Left lobe of liver (tissue), 2 donors: ENCODE data around the gene WHRN. TPM values are rescaled to one million over a fixed set of nuclear protein-coding genes. Genes with fewer than 3 reads are reported as not detected.

Experiments
- ATAC-seq: fragments of 200-7000 bp; cut with Tn5 transposase; one replicate; pipeline ENCODE4 v1.9.1; 2020; ENCODE audit warnings: mild to moderate bottlenecking, moderate library complexity
- DNase-seq: peaks from one replicate; pipeline ENCODE4 v3.0.0-alpha.2; 2020; ENCODE audit warnings: low spot score
- total RNA-seq: library from RNA; stranded (reverse); gene quantifications from one replicate; pipeline ENCODE4 v1.2.1, GENCODE V29; 2021
- donor health status: DM: no; HTN: no; CAD: no; lungs with moderate emphysema.
- donor health status: DM: no; HTN: yes; CAD: no.

Gene WHRN
- total RNA-seq, 1 donor from 2014 or later, result 2.8 TPM

DNA sequence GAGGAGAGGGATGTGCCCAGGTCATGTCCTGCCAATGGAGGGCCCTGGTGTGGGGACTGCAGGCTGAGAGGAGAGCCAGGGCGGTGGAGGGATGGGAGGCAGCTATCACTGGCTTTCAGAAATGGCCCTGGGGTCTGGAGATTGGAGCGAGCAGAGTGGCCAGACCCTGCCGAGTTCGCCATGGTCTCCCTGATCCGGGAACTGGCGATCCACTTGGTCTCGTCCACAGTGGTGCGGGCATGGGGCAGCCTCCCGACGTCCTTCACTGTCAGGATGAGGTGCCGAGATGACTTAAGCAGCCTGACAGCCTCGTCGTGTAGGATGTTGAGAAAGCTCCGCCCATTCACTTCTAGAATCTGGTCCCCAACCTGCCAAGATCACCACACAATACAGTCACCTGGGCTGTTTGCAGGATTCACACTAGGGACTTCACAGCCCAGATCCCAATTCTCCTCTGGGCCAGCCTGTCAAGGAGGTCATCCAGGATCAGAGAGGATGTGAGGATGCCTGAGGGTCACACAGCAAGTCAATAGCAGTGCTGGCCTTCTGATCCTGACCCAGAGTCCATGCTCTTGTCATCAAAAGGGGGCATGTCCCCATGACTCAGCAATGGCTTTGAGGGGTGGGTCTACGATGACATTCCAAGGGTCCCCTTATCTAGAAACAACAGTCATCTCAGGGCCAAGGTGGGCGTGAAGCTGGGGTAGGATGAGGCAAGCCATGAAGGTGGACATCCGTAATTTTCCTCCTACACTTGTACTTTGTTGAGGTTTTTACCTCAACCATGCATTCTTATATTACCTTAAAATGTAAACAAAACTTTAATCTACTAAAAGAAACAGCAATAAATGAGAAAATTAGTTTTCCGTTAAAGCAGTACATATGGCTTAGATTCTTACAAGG, 79.0 kb downstream of the WHRN start:
- DNase-seq (no peak), ATAC-seq (no peak)

DNA sequence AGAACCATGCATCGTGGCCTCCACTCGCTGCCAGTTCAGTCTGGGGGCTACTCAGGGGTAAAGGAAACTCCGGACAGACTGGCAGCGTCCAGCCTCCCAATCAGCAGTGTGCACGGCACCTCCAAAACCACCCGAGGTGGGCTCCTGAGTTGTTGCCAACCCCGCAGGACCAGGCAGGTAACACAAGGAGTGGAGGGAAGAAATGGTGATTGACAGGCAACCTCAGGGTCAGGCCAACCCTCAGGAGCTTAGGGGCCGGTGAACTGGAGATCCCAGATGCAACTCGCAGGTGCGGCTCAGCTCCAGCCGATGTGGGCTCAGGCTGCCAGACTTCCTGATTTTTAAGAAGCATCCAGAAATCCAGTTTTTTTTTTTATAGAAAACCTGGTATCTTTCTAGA, 80.1 kb downstream of the WHRN start:
- no peak for ATAC-seq
- DNase-seq, result no peak

DNA sequence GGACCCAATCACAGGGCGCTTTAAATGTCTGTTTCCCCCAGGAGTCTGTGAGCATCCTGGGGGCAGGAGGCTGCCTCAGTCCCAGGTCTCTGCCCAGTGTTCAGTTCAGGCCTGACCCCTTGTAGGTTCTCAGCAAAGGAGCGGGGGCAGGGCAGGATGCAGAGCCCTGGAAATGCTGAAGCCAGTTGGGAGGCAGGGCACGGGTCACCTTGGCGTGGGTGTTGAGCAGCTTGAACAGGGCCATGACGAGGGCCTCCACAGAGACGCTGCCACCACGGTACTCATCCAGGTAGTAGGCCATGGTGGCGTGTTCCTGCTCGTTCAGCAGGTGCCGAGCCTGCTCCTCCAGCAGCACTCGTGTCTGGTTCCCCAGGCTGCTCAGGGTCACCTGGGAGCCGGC, 81.1 kb downstream of the WHRN start:
- no peak for ATAC-seq
- no peak for DNase-seq

DNA sequence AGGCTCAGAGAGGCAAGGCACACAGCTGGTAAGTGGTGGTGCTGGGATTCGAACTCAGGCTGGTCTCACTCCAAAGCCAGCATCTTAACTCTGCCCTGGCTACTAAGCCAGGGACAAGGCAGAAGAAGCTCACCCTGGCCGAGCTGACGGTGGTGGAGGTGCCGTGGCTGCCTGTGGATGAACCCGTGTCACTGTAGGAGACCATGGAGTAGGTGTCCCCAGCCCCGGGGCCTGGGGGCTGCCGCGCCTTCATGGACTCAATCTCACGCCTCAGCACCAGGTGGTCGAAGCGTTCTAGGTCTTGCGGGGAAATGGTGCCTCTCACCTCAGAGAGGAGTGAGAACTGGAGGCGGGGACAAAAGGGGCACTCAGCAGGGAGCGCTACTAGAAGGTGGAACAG, 82.1 kb downstream of the WHRN start:
- DNase-seq (no peak), ATAC-seq (no peak)

DNA sequence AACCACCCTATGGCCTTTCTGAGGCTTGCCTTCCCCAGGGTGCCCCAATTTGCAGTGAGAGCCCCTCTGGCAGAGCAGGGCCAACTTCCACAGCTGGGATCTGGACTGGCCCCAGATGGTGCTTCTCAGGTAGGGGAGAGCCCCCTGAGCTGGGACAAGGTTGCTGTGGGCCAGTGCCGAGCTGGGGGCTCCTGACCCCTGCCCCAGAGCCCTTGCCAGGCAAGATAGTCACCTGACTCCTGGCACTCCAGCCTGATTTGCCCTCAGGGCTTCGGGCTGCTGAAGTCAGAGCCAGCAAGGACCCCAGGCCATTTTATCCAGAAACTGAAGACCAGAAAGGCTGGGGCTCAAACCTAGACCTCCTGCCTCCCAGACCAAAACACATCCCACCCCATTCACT, 84.1 kb downstream of the WHRN start:
- no peak for DNase-seq
- no peak for ATAC-seq

DNA sequence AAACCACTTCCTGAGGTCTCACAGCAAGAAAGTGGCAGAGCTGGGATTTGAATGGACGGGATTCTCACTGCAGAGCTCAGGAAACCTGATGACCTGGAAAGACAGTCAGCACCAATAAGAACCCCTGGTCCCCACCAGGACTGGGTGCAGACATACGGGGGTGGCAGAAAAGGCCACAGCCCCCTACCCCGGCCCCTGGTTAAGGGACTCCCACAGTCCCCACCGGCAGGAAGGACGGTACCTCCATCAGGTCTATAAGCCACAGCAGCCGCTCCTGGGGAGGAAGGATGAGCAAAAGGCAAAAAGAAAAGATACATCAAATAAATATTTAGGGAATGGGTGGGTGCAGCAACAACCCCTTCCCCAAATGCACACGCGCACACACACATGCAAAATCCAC, 85.5 kb downstream of the WHRN start:
- no peak for ATAC-seq

DNA sequence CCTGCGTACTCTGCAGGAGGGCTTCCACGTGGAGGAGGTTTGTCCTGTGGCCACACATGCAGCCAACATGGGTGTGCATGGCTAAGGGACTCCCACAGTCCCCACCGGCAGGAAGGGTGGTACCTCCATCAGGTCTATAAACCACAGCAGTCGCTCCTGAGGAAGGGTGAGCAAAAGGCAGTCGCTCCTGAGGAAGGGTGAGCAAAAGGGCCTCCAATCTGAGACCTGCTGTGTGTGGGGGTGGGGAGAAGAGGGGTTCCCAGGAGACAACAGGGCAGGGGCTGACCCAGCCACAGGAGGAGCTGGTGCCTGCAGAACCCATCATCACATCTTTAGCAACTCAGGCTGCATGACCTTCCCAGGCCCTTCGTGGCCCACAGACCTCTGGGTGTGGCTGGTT, 87.2 kb downstream of the WHRN start:
- no peak for ATAC-seq
- no peak for DNase-seq

More for the DNA sequence above, 85.5 kb downstream of the WHRN start:
- DNase-seq, result no peak

DNA sequence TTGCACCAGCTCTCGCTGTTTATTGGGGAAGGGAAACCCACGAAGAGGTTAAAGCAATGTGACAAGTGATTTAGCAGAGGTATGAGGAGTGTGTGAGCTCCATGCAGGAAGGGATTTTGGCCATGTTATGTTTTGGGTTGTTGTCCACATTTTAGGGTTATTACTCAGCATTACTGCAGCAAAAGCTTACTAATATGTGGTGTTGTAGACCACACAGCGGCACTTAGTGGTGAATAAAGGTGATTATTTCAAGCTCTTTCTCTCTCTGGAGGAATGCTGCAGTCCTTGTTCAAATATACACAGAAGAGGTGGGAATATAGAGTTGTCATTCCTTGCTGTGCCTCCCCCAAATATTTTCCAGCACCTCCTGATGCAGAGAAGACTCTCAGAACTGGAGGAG, 87.8 kb downstream of the WHRN start:
- no peak for ATAC-seq
- DNase-seq, result no peak

DNA sequence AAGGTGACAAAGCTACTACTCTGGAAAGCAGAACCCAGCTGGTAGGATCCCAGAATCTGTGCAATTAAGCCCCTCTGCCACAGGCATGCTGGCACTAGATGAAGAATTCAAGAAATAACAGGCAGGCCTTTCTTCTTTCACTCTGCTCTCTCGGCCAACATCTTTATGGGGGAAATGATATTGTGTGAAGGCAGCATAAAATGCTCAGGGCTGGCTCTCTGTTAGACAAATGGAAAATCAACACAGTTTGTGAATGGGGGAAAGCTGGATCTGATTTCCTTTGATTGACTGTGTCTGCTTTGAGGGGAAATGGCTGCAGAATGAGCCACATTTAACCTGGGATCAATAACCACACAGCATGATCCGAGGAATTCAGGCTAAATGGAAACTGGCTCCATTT, 88.4 kb downstream of the WHRN start:
- no peak for ATAC-seq
- DNase-seq, result no peak

DNA sequence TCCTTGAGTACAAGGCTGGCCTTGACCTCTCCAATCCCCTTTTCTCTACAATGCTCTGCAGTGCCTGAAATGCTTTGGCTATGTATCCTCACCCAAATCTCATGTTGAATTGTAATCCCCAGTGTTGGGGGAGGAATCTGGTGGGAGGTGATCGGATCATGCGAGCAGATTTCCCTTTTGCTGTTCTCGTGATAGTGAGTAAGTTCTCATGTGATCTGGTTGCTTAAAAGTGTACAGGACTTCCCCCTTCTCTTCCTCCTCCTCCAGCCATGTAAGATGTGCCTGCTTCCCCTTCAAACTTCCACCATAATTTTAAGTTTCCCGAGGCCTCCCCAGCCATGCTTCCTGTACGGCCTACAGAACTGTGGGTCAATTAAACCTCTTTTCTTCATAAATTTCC, 89.0 kb downstream of the WHRN start:
- ATAC-seq (no peak), DNase-seq (no peak)

DNA sequence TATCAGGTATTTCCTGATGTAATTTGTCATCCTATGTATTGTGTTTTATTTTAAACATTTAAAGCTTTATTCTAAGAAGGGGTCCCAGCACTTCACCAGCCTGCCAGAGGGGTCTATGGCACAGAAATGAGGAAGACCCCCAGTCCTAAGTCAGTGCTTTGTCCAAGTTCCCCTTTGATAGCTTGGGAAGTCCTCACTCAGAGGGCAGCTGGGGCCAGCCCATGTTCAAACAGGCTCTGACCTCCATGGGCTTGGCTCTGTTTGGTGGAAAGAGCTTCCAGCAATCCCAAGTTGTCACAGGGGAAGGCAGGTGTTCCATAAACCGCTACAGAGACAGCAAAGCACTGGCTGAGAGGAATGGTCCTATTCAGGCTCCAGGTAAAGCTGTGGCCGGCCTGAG, 90.9 kb downstream of the WHRN start:
- ATAC-seq, result peak; percentile 27
- no peak for DNase-seq

DNA sequence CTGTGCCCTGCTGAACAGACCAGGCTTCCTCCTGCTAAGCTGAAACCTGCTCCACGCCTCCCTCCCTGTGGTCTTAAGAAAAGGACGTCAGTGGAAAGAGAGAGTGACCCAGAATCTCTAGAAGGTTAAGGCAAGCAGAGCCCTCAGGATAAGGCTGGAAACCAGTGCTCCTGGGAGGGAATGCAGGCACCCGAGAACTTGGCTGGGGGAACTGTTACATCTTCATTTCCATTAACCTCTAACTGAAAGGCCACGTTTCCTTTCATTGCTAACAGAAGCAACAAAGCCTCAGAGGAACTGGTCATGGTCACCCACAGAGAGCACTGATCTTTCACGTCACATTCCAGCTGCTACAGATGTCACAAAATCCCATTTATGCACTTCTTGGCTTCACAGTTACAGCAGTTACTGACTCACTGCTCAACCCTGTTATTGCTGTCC, 91.4 kb downstream of the WHRN start:
- ATAC-seq (peak; percentile 15), DNase-seq (no peak)

DNA sequence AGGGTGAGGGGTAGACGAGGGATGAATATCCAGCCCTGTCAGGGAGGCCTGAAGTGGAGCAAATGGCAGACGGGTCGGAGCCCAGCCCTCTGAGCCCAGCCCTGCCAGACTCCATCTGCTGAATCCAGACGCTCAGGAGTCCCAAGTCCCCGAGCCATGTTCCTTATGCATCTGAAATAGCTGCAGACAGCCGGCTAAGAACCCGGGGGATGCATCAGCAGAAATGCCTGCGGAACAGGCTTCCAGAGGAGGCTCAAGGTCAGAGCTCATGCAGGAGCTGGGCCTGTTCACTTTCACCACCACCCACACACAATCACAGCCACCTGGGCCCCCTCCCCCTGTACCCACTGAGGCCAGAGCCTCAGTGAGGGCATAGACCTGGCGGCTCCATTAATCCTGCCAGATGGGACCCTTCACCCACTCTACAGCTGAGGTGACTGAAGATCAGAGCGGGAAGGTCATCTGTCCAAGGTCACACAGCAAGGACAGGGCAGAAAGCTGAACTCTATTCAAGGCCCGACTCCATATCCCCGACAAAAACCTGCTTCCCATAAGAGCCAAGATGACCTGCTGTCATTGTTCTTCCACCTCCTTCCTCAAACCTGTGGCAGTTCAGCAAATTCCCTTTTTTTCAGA, 93.1 kb downstream of the WHRN start:
- ATAC-seq, result no peak
- no peak for DNase-seq

DNA sequence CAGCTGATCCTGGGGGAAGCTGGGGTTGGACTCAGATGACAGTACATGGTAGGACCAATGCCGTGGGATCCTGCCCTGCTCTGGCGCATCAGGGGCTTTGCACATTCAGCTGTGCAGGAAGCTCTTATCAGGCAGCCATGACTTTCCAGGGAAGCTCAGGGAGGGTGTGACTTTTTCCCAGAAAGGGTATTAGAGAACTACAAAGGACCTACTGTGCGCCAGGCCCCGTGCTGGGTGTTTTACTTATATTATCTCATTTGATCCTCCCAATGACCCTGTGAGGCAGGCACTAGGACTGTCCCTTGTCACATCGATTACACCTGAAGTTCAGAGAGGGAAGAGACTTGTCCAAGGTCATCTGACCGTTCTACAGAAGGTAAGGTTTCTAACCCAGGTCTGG, 93.8 kb downstream of the WHRN start:
- DNase-seq (no peak), ATAC-seq (no peak)

DNA sequence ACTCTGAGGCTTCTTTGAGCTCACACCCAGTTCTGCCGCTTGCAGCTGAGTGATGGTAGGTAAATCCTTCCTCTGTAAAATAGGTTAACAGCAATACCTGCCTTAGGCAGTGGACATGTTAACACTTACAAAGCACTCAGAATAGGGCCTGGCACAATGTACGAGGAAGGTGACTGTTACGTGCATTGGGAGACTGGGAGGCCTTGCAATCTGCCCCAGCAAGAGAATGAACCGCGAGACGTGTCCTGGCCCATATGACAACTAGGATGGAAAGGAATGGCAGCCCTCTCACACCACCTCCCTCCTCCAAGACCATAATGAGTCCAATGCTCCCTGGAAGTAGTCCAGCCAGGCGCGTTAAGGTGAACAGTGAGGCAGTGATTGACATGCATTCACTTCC, 94.4 kb downstream of the WHRN start:
- ATAC-seq (no peak), DNase-seq (no peak)

DNA sequence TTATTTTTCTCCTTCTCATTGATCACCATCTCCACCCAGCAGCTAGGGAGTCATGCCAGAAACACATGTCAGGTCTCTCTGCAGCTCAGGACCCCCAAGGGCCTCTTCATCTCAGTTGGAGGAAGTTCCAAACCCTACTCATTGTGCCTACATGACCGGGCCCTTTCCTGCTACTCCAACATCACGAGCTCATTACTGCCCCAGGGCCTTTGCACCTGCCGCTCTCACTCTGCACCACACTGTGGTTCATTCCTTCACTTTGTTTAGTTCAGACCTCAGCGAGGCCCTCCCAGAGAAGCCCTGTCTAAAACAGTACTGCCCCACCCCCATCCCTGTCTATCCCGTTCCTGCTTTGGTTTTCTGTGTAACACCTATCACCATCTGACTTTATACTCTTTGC, 95.4 kb downstream of the WHRN start:
- no peak for ATAC-seq
- DNase-seq, result no peak

DNA sequence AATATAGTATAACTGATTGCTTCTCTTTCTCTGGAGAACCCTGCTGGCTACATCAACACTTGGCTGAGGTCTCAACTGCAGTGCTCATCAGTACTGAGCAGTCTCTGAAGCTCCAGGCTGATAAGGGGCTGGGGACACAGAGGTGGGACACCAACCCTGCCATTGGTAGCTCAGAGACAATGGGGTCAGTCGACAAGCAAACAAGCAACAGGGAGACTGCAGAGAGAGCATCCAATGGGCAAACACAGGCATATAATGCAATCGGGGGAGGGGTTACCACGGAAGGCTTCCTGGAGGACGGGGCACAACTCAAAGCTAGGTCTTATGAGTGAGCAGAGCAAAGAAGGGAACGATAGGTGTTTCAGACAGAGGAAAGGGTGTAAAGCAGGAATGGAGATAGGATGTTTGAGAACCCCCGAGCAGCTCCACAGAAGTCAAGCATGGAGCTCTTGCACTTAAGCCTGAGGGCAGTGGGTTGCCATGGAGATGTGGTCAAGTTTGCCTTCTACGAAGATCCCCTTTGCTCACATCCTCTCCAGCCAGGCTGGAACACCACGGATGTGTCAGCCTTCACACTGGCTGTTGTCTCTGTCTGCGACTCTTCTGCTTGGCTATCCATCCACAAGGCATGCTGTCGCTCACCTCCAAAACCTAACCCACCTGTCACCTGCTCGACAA, 96.0 kb downstream of the WHRN start:
- no peak for DNase-seq
- ATAC-seq, result no peak

DNA sequence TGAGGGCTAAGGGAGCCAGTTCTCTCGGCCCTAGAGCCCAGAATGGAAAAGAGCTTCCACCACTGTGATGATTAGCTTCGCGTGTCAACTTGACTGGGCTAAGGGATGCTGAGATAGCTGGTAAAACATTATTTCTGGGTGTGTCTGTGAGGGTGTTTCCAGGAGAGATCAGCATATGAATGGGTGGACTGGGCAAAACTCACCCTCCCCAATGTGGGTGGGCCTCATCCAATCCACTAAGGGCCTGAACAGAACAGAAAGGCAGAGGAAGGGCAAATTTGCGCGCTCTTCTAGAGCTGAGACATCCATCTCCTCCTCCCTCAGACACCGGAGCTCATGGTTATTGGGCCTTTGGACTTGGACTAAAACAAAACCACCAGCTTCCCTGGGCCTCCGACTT, 96.6 kb downstream of the WHRN start:
- ATAC-seq (no peak), DNase-seq (no peak)

DNA sequence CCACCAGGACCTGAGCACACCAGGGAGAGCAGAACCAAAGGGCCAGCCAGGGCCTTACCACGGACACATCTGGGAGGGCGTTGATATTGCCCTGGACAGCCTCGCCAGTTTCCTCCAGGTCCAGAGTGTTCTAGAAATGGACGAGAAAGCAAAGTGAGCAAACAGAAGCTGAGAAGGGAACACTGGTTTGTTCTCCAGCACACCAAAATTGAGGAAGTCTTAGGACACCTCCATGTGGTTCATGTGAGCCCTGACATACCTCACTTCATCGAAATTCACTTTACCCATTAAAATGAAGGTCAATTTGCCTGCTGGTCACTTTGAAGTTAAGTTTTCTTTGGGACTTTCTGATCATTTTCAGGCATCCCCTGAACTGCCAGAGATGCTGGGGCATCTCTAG, 97.4 kb downstream of the WHRN start:
- ATAC-seq (no peak), DNase-seq (no peak)

DNA sequence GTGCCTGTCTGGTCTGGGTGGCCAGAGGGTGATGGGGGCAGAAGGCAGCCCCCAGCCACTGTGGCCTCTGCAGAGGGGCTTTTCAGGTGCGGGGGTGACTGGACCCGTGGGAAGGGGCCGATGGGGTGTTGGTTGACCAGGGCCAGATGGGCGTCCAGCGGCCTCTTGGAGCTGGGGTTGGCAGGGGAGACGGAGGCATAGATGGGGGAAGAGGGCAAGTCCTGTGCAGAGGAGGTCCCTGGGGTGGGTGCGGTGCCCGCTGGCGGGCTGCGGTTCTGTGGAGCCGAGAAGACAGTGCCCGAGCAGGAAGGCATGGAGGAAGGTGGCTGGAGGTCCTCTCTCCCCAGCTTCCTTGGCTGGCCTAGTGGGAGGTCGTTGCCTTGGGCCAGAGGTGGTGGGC, 98.8 kb downstream of the WHRN start:
- ATAC-seq (no peak), DNase-seq (no peak)

DNA sequence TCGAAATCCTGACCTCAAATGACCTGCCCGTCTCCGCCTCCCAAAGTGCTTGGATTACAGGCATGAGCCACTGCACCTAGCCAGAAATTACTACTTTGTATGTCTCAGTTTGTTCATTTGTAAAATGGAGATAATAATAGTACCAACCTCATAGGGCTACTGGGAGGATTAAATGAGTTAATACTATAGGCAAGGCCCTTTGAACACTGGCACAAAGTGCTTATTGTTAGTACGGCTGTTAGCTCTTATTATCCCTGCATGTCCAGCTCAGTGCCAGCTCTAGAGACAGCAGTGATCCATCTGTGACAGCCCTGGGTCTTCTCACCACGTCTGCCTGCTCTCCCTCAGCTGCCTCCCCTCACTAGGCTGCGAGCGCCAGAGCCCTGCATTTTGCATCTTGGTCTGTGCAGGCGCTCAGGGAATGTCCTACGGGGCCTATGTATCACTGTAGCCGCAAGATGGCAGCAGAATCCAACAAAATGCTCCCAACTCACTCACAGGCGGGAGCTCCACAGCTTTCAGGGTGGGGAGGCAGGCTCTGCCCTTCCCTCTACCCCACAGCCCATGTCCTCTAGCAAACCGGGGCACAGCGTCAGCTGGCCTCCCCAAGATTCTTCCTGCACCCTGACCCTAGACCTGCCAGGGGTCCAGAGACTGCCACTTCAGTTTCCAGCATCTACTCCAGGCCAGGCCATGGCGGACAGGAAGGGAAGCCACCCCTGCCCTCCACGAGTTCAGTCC, 99.8 kb downstream of the WHRN start:
- peak; percentile 78 for DNase-seq
- peak; percentile 95 for ATAC-seq
